Activated CD8-positive, alpha-beta memory T cell treated with anti-CD3 and anti-CD28 coated beads, Interleukin-2, amount 10 ng/mL, durations not matched to agents 7 days and 5 days (primary cell): ENCODE measurements around the gene MPHOSPH8. TPM values are rescaled to one million over a fixed set of nuclear protein-coding genes. Genes with fewer than 3 reads are reported as not detected.

ENCODE experiments used
- total RNA-seq, 2 experiments: library from RNA; stranded (reverse); gene quantifications; one replicate each; pipeline ENCODE4 v1.2.3, GENCODE V29; 2021

The MPHOSPH8 gene
- total RNA-seq, 2 experiments from 2014 or later, result 39.4 to 41.5 TPM

Other genes starting within 250 kb of the MPHOSPH8 start
- not detected for gene TPTE2, start 72.1 kb upstream of the MPHOSPH8 start, total RNA-seq
- 100 to 1,000 TPM in 1 of 2 experiments, 10 to 100 TPM in 1; 81.6 to 101 TPM for gene PSPC1, start 149.3 kb downstream of the MPHOSPH8 start, total RNA-seq
- 10 to 100 TPM; 14.3 to 16.9 TPM for gene ZMYM5, start 230.0 kb downstream of the MPHOSPH8 start, total RNA-seq